Activated CD8-positive, alpha-beta memory T cell treated with anti-CD3 and anti-CD28 coated beads, Interleukin-2, amount 50 U/mL, for 1 hour (primary cell): ENCODE results near the gene ATP6AP1.

ENCODE experiments used
- DNase-seq: peaks from one replicate; pipeline ENCODE4 v3.0.0-alpha.2; 2020; ENCODE audit errors: extremely low read depth

Gene ATP6AP1

DNA sequence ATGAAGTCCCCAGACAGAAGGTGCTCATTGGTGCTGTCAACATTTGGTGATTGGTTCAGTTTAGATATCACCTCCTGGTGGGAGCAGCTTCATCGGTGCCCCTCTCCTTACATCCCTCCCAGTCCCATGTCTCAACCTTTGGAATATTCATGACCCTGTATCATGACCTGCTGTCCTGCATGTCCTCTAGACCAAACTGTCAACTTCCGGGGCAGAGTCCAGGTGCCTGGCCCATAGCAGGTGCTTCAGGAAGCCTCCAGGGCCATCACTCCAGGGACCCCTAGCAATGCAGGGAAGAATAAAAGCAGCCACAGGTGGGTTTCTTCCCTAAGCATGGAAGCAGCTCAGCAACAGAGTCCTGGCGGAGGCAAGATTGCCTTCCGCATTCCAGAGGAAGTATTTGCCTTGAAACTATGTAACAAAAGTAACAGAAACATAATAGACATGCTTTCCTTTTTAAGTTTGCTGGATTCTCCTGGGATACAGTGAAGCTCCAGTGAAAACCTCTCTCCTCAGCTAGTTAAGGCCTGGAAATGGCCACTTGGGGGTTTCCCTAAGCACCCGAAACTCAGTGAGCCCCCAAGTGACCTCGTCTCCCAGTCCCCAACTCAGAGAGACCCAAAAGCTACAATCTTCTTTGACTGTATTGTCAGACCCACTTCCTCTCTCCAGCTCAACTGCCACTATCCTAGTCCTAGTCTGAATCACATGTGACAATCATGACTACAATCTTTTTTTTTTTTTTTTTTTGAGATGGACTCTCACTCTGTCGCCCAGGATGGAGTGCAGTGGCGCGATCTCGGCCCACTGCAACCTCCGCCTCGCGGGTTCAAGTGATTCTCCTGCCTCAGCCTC, 1.3 kb upstream of the ATP6AP1 start:
- no peak for DNase-seq

GRCh38 chrX:154429711-154430110, 1.2 kb downstream of the ATP6AP1 start:
- no peak for DNase-seq

- DNase-seq: no peak
These were observed 2.0 kb downstream of the ATP6AP1 start for GRCh38 chrX:154430479-154430878.

DNA sequence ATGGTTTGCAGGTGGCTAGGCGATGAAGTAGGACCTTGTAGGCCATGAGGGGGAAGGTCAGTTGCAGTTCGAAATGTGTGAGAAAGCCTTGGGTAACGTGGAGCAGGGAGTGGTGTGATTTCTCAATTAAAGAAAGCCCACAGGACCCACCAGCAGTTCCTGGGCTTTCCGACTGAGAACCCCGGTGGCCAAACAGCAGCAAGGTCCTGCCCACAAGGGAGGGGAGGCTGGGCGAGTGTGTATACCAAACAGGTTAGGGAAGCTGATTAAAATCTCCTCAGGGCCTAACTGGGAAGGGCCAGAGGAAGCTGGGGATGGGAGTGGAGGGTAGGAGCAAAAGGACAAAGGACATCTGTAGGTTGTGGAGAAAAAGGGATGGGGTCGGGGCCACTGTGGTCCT, 2.4 kb downstream of the ATP6AP1 start:
- no peak for DNase-seq

DNA sequence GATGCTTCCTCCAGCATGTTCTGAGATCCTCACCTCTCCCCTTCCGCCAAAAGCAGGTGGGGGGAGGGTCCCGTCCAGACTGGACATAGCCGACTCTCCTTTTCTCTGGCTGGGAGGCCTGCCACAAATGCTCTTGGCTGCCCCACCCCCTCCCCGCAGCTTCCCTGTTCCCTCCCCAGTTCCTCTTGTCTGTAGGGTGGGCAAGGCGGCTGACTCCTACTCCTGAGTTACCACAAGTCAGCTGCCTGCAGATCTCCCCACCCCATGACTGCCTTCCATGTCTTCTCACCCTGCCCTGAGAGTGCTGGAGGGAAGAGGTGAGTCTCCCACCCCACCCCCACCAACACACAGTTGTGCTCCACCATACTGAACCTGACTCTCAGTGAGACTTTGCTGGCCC, 2.9 kb downstream of the ATP6AP1 start:
- DNase-seq: no peak

DNA sequence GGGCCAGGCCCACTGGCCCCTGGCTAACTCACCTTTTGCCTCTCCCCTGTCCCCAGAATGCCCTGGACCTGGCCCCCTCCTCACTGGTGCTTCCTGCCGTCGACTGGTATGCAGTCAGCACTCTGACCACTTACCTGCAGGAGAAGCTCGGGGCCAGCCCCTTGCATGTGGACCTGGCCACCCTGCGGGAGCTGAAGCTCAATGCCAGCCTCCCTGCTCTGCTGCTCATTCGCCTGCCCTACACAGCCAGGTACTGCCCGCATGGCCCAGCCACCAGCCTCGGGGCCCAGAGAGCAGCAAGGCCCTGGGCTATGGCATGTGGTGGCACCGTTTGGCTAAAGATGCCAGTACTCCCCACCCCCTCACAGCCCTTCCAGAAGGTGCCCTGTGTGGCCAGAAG, 3.7 kb downstream of the ATP6AP1 start:
- DNase-seq: no peak

DNA sequence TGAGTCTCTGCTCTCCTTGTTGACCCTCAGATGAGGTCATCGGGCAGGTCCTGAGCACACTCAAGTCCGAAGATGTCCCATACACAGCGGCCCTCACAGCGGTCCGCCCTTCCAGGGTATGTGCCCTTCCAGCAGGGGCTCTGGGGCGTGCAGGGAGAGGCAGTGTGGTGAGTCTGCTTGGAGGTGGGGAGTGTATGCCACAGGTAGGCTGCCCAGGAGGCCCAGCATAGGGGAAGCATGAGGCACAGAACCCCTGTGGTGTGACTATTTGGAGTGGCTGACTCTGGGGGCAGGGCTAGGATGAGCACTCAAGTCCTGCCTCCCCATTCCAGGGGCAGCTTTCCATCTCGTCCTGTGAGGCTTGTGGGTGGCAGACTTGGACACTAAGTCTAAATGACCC, 5.1 kb downstream of the ATP6AP1 start:
- no peak for DNase-seq

DNA sequence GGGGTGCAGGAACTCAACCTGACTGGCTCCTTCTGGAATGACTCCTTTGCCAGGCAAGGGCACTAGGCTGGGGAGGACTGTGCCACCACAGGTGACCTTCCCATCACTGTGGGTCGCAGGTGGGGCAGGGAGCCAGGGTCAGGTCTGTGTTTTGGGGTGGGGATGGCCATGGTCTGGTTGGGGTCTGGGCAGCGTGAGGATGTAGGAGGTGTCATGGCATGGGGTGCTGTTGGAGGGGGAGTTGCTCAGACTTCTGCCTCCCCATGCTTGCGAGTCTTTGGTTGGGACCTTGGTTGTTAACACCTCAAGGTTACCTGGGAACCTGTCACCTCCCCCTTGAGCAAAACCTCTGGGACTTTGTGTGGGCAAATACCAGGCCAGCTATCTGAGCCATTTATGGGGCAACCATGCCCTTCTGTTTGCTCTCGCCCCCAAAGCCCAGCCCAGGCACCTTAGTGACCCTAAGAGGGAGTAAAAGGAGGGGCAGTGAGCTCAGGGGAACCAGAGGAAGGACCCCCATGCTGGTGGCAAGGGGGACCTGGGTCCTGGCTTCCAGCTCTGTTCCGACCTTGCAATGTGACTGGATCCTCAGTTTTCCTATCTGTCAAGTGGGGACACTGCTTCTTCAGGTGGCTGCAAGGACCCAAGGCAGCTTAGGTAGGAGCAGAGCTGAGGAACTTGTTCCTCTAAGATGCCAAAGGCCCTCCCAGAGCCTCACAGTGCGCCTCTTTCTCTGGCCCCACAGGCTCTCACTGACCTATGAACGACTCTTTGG, 6.1 kb downstream of the ATP6AP1 start:
- DNase-seq: no peak

DNA sequence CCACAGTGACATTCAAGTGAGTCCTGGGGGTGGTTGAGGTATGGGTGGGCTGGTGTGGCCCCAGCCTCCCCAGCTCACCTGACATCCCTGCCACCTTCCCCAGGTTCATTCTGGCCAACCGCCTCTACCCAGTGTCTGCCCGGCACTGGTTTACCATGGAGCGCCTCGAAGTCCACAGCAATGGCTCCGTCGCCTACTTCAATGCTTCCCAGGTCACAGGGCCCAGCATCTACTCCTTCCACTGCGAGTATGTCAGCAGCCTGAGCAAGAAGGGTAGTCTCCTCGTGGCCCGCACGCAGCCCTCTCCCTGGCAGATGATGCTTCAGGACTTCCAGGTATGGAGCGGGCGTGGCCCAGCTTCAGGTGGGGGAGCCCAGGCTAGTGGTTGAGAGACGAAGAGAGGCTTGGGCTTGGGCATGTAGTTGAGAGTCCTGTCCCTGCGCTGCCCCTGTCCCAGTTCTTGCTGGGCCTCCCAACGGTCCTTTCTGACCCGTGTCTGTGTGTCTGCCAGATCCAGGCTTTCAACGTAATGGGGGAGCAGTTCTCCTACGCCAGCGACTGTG, 6.8 kb downstream of the ATP6AP1 start:
- no peak for DNase-seq

GRCh38 chrX:154436374-154436982, 8.0 kb downstream of the ATP6AP1 start:
- no peak for DNase-seq

DNA sequence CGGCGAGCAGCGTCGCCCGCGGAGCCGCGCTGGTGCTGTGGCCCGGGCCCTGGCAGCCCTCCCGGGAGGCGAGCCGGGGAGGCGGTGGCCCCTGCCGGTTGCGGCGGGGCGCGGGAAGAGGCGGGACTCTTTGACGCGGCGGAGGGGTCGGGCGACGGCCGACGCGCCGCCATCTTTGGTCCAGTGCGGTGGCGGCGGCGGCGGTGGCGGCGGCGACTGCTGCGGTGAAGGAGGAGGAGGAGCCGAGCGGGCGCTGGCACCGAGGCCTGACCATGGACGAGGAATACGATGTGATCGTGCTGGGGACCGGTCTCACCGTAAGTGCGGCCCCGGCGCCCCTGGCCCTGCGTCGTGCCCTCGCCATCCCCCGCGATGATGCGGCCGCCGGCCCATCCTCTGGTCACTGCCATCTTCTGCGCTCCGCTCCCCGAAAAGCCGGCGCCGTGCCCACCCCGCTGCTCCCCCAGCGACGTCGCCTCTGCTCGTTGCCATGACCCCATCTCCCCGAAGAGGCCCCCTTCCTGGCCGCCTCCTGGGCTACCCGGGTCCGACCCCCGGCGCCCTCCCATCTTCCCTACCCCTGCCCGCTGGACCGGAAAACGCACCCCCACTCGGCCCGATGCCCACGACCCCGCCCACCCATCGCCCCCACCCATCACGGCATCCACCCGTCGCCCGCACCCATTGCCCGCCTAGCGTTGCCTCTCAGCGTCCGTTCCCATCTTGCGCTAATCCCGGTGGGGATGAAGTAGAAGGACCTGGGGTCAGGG, 8.7 kb downstream of the ATP6AP1 start, which contains the start of gene GDI1:
Gene GDI1 (plus strand): TSS at position 172 of the 770 bp plus-strand sequence. CDS start 101 bp downstream, at position 273.
- DNase-seq: no peak

- DNase-seq: no peak
These were observed 9.8 kb downstream of the ATP6AP1 start for GRCh38 chrX:154437971-154438893.

DNA sequence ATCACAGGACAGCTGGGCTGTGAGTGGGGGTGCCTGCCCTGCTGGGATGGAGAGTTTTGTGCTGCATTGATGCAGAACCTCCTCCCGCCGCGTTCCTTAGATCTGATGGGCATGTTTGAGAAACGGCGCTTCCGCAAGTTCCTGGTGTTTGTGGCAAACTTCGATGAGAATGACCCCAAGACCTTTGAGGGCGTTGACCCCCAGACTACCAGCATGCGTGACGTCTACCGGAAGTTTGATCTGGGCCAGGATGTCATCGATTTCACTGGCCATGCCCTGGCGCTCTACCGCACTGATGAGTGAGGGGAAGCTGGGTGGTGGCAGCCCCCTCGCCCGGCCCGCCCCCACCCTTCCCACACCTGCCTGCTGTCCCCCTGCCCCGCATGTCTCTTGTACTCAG, 11.4 kb downstream of the ATP6AP1 start:
- DNase-seq: no peak

GRCh38 chrX:154440623-154441357, 12.3 kb downstream of the ATP6AP1 start:
- DNase-seq: no peak

DNA sequence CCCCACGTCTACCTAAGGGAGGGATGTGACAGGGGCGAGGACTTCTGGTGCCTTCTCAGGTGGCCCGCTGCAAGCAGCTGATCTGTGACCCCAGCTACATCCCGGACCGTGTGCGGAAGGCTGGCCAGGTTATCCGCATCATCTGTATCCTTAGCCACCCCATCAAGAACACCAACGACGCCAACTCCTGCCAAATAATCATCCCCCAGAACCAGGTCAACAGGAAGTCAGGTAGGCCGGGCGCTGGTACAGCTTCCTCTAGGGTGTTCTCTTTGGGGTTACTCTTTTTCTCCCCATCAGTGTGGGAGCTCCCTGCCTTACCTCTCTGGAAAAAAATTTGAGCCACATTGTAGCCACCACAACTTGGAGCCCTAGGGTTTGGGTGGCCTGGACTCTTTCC, 13.1 kb downstream of the ATP6AP1 start:
- no peak for DNase-seq

- no peak for DNase-seq
These were observed 13.7 kb downstream of the ATP6AP1 start for GRCh38 chrX:154441984-154442707.

DNA sequence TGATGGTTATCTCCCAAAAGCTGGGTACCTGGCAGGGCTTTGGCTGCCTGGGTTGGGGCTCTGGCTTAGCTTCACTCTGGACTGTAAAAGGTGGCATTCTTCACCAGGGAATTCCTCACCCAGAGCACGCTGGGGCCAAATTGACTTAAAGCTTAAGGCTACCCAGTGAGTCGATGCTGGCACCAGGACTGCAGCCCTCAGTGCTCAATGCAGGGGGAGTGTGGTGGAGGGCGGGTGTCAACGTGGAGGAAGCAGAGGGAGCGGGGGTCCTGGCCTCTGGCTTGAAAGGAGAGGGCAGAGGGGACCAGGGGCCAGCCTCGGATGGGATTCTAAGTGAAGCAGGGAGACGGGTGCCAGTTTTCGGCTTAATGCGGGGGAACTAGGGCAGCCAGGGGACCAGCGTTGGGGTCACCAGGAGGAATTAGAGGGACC, 15.0 kb downstream of the ATP6AP1 start:
- DNase-seq: no peak

- DNase-seq: no peak
These were observed 15.7 kb downstream of the ATP6AP1 start, which contains the start of gene FAM50A for GRCh38 chrX:154443992-154444754. Gene FAM50A (plus strand): TSS chrX:154444141. CDS start chrX:154444236, 95 bp downstream.
